Measurements from ENCODE around the gene EFCAB5.
"Not testable (repeated sequence)": the region's sequence is repeated elsewhere in the genome, so short reads cannot be mapped to it uniquely, and the experiment has no call there.

Gene EFCAB5

GRCh38 chr17:30132615-30133014, 191.2 kb downstream of the EFCAB5 start:
- no peak for TF ChIP-seq CTCF (IDR thresholded peaks at IDR 0.05; ENCODE audit: insufficient read depth, low read length, poor library complexity, severe bottlenecking)

GRCh38 chr17:30133197-30133596, 191.8 kb downstream of the EFCAB5 start:
- H3K27me3 ChIP-seq (replicated peaks; ENCODE audit: control insufficient read depth, insufficient read depth, low read length): no peaks in the 10 kb centered on the region
- H3K36me3 ChIP-seq (ENCODE audit: control insufficient read depth, insufficient read depth, low read length): no peaks in the 10 kb centered on the region; the same call in none of the 2 replicates
- DNase-seq (ENCODE audit: extremely low read depth, insufficient read length): no peak
- no peak for TF ChIP-seq CTCF (IDR thresholded peaks at IDR 0.05; ENCODE audit: insufficient read depth, low read length, poor library complexity, severe bottlenecking)
- no peak overlapping the region for H3K4me3 ChIP-seq (replicated peaks; ENCODE audit: low read depth, low read length)

More at GRCh38 chr17:30132615-30133014, 191.2 kb downstream of the EFCAB5 start:
- DNase-seq (ENCODE audit: extremely low read depth, insufficient read length): no peak
- Histone ChIP-seq H3K36me3 (ENCODE audit: control insufficient read depth, insufficient read depth, low read length) (no peaks in the 10 kb centered on the region; the same call in none of the 2 replicates), H3K4me3 (replicated peaks; ENCODE audit: low read depth, low read length) (no peak overlapping the region), H3K27me3 (replicated peaks; ENCODE audit: control insufficient read depth, insufficient read depth, low read length) (no peaks in the 10 kb centered on the region)

- Histone ChIP-seq H3K27me3 (replicated peaks; ENCODE audit: control insufficient read depth, insufficient read depth, low read length) (no peaks in the 10 kb centered on the region), H3K36me3 (ENCODE audit: control insufficient read depth, insufficient read depth, low read length) (no peaks in the 10 kb centered on the region; the same call in none of the 2 replicates)
- no peak for DNase-seq (ENCODE audit: extremely low read depth, insufficient read length)
These were observed 193.1 kb downstream of the EFCAB5 start for GRCh38 chr17:30134551-30134950.

GRCh38 chr17:30137158-30137557, 195.7 kb downstream of the EFCAB5 start:
- H3K4me3 ChIP-seq (replicated peaks; ENCODE audit: low read depth, low read length): no peak overlapping the region
- H3K27me3 ChIP-seq (replicated peaks; ENCODE audit: control insufficient read depth, insufficient read depth, low read length): no peaks in the 10 kb centered on the region
- no peaks in the 10 kb centered on the region; the same call in none of the 2 replicates for H3K36me3 ChIP-seq (ENCODE audit: control insufficient read depth, insufficient read depth, low read length)
- DNase-seq (ENCODE audit: extremely low read depth, insufficient read length): no peak
- no peak for TF ChIP-seq CTCF (IDR thresholded peaks at IDR 0.05; ENCODE audit: insufficient read depth, low read length, poor library complexity, severe bottlenecking)

More at GRCh38 chr17:30134551-30134950, 193.1 kb downstream of the EFCAB5 start:
- no peak for TF ChIP-seq CTCF (IDR thresholded peaks at IDR 0.05; ENCODE audit: insufficient read depth, low read length, poor library complexity, severe bottlenecking)
- no peak overlapping the region for H3K4me3 ChIP-seq (replicated peaks; ENCODE audit: low read depth, low read length)

GRCh38 chr17:30147860-30148259, 206.4 kb downstream of the EFCAB5 start:
- not testable (repeated sequence) for H3K4me3 ChIP-seq (replicated peaks; ENCODE audit: low read depth, low read length); DNase-seq (ENCODE audit: extremely low read depth, insufficient read length); H3K36me3 ChIP-seq (ENCODE audit: control insufficient read depth, insufficient read depth, low read length); H3K27me3 ChIP-seq (replicated peaks; ENCODE audit: control insufficient read depth, insufficient read depth, low read length)

- Histone ChIP-seq H3K36me3 (ENCODE audit: control insufficient read depth, insufficient read depth, low read length) (no peaks in the 10 kb centered on the region; the same call in 1 of the 2 replicates), H3K27me3 (replicated peaks; ENCODE audit: control insufficient read depth, insufficient read depth, low read length) (no peaks in the 10 kb centered on the region), H3K4me3 (replicated peaks; ENCODE audit: low read depth, low read length) (no peak overlapping the region)
- DNase-seq (ENCODE audit: extremely low read depth, insufficient read length): no peak
- TF ChIP-seq CTCF (IDR thresholded peaks at IDR 0.05; ENCODE audit: insufficient read depth, low read length, poor library complexity, severe bottlenecking): no peak
These were observed 206.9 kb downstream of the EFCAB5 start for GRCh38 chr17:30148376-30148775.
